Measurements from ENCODE around the gene ZNF33B.
"Not testable (repeated sequence)": the region's sequence is repeated elsewhere in the genome, so short reads cannot be mapped to it uniquely, and the experiment has no call there.

The ZNF33B gene

GRCh38 chr10:42623929-42624328, 14.4 kb downstream of the ZNF33B start:
- FAIRE-seq: no peak
- DNase-seq (ENCODE audit: extremely low spot score, insufficient read length, low read depth): no peak

DNA sequence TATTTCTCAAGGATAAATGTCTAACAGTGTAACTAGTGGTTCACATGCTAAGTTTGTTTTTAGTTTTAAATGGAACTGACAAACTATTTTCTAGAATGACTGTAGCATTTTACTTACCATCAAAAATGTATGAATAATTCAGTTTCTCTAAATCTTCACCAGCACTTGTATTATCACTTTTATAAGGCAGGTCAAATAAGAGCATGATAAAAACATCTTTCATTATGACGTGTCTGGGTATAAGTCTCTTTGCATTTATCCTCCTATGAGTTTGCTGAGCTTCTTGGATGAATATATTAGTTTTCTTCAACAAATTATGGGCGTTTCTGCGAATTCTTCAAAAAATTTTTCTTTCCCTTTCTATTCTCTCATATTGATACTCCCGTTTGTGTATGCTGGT, 19.9 kb downstream of the ZNF33B start:
- peak; percentile 54 for FAIRE-seq

DNA sequence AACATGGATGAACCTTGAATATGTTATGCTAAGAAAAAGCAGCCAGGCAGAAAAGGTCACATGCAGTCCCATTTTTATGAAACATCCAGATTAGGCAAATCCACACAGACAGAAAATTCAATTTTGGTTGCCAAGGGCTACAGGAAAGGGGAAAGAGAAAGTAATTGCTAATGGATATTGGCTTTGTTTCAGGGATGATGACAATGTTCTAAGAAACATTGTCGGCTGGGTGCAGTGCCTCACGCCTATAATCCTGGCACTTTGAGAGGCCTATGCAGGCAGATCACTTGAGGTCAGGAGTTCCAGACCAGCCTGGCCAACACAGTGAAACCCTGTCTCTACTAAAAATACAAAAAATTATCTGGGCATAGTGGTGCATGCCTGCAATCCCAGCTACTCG, 23.0 kb downstream of the ZNF33B start:
- no peak for DNase-seq (ENCODE audit: extremely low spot score, insufficient read length, low read depth)
- FAIRE-seq: no peak

More for the DNA sequence above, 19.9 kb downstream of the ZNF33B start:
- DNase-seq (ENCODE audit: extremely low spot score, insufficient read length, low read depth): no peak

- FAIRE-seq (no peak), DNase-seq (ENCODE audit: extremely low spot score, insufficient read length, low read depth) (no peak)
These were observed 28.5 kb downstream of the ZNF33B start for GRCh38 chr10:42609872-42610271.

DNA sequence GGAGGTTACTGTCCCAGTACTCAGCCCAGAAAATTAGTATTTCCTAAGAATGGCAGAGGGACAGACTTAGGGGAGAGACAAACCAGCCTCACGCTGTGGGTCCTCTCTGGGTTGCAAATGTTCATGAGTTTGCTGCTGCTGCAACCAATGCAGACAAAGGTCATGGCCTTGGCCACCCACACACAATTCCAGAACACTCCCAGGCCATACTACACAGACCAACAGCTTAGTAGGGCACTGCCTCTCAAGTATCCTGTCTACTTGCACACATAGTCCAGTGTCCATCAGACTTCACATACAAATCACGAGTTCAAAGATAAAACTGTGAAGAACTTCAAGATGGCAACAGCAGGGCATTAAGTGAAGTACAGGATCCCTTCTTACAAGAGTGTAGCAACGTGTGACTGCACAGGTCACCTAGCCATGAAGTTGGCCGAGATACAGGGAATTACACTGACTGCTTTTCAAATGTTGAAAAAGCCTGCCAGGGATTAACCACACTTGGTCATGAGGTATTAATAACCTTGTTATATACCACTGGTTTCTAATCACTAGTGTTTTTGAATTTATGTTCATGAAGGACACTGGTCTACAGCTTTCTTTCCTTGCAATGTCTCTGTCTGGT, 40.0 kb downstream of the ZNF33B start:
- no peak for DNase-seq (ENCODE audit: extremely low spot score, insufficient read length, low read depth)
- FAIRE-seq: no peak

DNA sequence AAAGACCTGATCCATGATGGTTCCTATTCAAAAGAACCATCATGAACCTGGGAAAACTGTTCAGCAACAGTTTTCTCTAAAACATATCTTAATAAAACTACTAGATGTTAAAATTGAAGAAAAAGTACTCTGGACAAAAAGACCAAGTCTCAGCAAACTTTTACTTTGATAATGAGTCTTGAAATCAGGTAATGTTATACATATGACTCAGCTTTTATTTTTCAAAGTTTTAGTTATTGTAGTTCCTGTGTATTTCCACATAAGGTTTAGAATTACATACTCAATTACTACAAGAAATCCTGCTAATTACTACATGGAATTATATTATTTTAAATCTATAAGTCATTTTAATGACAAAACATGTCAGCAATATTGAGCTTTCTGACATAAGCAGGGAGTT, 42.2 kb downstream of the ZNF33B start:
- no peak for DNase-seq (ENCODE audit: extremely low spot score, insufficient read length, low read depth)
- no peak for FAIRE-seq

- FAIRE-seq (no peak), DNase-seq (ENCODE audit: extremely low spot score, insufficient read length, low read depth) (no peak)
These were observed 44.1 kb downstream of the ZNF33B start for GRCh38 chr10:42594246-42594650.

- no peak for FAIRE-seq
- no peak for DNase-seq (ENCODE audit: extremely low spot score, insufficient read length, low read depth)
These were observed 45.1 kb downstream of the ZNF33B start for GRCh38 chr10:42593284-42593683.

DNA sequence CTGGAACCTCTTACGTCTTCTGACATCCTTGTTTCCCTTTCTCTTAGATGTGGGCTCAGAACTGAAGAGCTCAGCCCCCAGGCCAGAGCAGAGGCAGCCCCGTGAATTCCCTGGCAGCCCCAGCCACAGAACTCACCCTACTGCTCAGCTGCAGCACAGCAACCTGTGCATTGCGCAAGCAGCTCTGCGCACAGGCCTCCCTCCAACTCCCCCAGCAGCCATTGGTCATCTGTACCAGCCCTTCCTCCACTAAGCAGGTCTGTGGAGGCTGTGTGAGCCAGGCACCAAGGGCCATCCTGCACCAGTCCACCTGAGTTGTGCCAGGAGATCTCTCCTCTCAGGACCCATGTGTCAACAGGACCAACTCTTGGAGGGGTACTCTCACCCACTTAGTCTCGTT, 54.5 kb downstream of the ZNF33B start:
- no peak for FAIRE-seq

DNA sequence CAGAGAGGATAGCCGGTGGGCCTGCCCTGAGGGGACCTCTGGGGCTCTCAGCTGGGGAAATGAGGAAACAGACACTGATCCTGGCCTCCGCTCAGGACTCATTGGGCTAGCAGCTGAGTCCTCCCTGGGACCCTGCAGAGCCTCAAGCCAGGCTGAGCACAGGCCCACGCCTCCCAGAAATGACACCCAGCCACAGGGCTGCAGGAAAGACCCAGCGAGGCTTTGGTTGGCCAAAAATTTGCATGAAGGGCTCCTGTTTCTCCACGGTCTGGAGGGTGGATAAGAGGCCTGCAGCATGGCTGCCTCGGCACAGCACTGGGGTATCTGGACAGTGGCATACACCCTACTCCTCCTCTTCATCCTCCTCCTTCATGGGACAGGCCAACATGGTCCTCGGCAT, 60.4 kb downstream of the ZNF33B start:
- DNase-seq (ENCODE audit: extremely low spot score, insufficient read length, low read depth) (no peak), FAIRE-seq (no peak)

More for the DNA sequence above, 54.5 kb downstream of the ZNF33B start:
- DNase-seq (ENCODE audit: extremely low spot score, insufficient read length, low read depth): no peak

- FAIRE-seq: no peak
- no peak for DNase-seq (ENCODE audit: extremely low spot score, insufficient read length, low read depth)
These were observed 62.0 kb downstream of the ZNF33B start for GRCh38 chr10:42576338-42576737.

DNA sequence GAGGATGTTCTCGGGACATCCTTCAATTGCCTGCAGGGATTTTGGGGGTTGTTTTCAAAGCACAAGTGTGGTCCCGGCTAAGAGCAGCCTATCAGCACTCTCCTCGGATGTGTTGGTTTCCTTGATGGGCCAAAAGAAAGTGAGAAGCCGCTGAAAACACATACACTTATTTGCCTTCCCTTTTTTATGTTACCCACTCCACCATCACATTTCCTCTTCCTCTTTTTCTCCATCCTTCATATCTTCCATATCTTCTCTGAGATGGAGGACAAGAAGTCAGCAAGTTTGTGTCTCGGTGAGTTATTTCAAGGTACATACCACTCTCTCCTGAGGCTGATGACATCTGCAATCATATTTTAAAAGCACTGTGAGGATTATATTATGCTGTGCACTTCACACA, 64.0 kb downstream of the ZNF33B start:
- no peak for FAIRE-seq

DNA sequence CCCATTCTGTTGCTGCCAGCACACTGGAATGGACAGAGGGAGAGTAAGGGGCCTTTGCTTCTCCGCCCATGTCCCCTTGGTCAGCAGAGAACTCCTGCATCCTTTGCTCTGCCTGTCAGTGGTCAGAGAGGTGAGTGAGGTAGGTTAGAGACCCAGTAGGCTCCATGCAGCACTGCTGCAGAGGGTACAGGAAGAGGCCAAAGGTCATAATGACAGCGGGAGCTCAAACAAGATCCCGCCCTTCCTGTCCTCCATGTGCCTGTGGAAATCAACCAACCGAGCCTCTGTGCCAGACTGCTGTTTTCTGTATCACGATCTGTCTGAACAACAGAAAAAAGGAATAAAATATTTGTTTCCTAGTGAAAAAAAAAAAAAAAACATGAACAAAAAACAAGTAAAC, 81.4 kb downstream of the ZNF33B start:
- no peak for FAIRE-seq
- no peak for DNase-seq (ENCODE audit: extremely low spot score, insufficient read length, low read depth)

More for the DNA sequence above, 64.0 kb downstream of the ZNF33B start:
- DNase-seq (ENCODE audit: extremely low spot score, insufficient read length, low read depth): no peak

DNA sequence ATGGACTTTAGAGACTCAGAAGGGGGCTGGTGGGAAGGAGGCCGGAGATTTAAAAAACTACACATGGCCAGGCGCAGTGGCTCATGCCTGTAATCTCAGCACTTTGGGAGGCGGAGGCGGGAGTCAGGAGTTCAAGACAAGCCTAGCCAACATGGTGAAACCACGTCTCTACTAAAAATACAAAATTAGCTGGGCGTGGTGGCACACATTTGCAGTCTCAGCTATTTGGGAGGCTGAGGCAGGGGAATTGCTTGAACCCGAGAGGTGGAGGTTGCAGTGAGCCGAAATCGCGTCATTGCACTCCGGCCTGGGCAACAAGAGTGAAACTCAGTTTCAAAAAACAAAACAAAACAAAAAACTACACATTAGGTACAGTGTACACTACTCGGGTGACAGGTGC, 84.8 kb downstream of the ZNF33B start:
- not testable (repeated sequence) for DNase-seq (ENCODE audit: extremely low spot score, insufficient read length, low read depth); FAIRE-seq

GRCh38 chr10:42553064-42553407, 85.3 kb downstream of the ZNF33B start:
- FAIRE-seq: no peak
- no peak for DNase-seq (ENCODE audit: extremely low spot score, insufficient read length, low read depth)

DNA sequence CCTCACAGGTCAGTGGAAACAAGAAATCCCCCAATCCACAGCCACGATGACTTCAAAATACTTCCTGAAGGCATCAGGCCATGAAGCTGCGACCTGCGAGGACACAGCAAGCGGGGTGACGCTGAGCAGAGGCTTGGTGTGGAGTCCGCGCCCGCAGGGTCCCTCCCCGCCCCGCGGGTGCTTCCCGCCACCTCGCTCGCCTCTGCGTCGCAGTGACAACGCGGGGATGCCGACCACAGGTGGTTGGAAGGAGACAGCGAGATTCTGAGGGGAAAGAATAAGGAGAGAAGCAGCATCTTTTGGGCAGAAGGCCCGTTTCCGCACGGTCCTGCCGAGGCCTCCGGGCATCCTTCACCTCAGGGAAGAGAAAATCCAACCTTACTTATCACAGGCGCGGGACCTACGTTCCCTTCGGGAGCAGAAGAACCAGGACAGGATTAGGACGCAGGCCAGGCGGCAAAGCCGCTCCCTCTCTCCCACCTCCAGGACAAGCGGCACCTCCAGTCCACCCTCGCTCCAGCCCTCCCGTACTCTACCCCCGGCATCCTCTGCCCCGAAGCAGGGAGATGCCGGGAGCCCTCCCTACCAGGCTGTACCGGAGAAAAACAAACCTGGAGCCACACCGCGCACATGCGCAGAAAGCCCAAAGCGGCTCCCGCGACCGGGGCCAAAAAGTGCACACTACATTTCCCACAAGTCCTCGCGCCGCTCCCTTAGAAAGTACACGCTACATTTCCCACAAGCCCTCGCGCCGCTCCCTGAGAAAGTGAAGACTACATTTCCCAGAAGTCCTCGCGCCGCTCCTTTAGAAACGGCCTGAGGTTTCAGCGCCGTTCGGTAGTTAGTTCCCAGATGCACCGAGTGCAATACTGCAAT, 85.9 kb downstream of the ZNF33B start:
- peak; percentile 76 for DNase-seq (ENCODE audit: extremely low spot score, insufficient read length, low read depth)

DNA sequence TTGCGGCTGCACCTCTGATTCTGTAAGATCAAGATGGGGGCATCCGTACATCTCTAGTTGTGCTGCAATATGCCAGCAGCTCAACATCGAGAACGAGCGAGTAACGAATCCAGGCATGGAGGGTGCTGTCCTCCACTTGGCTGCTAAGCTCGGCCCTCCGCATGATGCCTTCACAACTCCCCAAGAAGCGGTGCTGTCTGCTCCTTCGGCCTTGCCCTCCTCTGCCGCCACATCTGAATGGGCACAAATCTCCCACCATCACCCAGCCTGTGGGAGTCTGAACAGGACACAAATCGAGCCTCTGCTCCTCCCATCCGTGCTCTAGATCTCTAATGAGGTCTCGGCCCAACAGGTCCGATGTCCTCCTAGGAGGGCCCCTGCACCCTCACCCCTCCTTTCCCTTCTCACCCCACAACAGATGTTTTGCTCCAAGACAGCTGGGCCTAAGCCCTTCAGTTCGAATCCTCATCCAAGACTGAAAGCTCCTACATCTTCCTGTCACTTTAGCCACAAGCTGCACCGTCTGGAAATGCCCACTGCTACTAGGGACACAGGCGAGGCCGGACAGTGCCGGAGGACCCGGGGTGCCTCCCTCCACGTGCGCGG, 86.7 kb downstream of the ZNF33B start:
- FAIRE-seq (no peak), DNase-seq (ENCODE audit: extremely low spot score, insufficient read length, low read depth) (no peak)

More for the DNA sequence above, 85.9 kb downstream of the ZNF33B start:
- peak; percentile 96 for FAIRE-seq

DNA sequence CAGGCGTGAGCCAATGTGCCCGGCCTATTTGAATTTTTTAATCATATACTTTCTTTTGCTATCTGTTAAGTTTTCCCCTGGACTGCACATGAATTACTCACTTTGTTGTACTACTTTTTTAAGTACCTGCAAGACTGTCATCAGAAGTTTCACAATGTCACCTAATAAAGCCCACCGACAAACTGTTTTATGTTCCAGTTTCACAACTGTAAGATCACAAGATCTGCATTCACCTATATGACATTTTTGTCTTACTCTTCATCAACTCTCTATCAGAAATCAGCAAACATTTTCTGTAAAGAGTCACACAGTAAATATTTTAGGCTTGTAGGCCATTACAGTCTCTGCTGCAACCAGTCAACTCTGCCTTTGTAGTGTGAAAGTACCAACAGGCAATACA, 88.5 kb downstream of the ZNF33B start:
- DNase-seq (ENCODE audit: extremely low spot score, insufficient read length, low read depth): no peak
- FAIRE-seq: no peak

- FAIRE-seq: no peak
- no peak for DNase-seq (ENCODE audit: extremely low spot score, insufficient read length, low read depth)
These were observed 90.1 kb downstream of the ZNF33B start for GRCh38 chr10:42548254-42548653.

GRCh38 chr10:42544945-42545344, 93.4 kb downstream of the ZNF33B start:
- FAIRE-seq (no peak), DNase-seq (ENCODE audit: extremely low spot score, insufficient read length, low read depth) (no peak)

DNA sequence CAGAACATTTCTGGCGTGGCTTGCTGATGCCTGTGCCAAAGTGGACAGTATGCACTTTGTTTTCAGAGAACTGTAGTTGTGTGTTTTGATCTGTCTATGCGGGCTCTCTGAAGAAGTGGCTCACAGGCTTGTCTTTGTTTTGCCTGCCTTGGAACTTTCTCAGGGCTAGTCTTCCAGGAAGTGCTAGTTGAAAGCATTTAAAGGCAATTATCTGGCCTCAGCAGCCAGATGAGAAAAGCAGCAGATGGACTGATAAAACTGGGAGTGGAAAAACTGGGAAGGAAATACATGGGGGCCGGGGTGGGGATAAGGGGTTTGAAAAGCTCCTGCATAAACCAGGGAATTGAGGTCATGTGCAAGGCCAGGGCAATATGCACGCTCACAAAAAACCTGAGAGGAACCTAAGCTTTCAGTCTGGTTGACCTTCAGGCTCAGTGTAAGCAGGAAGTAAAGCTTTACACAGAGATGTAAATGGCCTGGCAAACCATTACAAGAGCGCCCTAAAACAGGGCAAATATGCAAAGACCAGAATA, 94.5 kb downstream of the ZNF33B start:
- no peak for DNase-seq (ENCODE audit: extremely low spot score, insufficient read length, low read depth)
- no peak for FAIRE-seq
